GM12865 (cell line): Measurements from ENCODE around the gene KIAA0513.

Experiments used
- DNase-seq: peaks from one replicate; pipeline ENCODE4 v3.0.0; 2010; ENCODE audit warnings: low read depth
- H3K4me3 ChIP-seq: 2 replicates; pipeline ENCODE4 v1.5.1; 2011; ENCODE audit warnings: mild to moderate bottlenecking, low read depth, low read length, control low read depth
- TF ChIP-seq, protein P1 (sequence below): IDR thresholded peaks from 2 replicates; pipeline ENCODE4 v1.5.1; 2011; ENCODE audit warnings: low read length, control low read depth, low read depth, inconsistent platforms; ENCODE audit not compliant: insufficient read depth; ENCODE audit errors: missing control alignments

Gene KIAA0513

DNA sequence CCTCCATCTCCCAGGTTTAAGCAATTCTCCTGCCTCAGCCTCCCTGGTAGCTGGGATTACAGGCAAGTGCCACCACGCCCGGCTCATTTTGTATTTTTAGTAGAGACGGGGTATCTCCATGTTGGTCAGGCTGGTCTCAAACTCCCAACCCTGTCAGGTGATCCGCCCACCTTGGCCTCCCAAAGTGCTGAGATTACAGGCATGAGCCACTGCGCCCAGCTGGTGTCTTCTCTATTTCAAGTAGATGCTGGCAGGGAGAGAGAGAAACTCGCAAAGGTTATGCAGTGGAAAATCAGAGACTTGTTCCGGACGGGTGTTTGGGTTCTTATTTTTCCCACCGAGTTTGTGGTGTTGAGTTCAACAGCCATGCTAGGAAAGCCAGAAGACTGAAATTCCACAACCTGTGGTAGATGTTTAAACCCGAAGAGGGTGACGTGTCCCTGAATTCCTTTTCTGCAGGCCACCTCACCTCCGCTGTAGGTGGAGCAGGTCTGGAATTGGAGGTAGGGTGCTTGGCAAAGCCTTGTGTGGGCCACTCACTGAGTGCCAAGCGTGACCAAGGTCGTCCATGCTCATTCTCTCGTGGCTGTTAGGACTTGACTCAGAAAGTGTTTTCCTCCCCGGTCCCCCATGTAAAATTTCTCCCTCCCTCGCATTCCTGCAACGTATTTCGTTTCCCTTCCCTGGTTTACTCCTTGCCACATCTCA is 8.9 kb upstream of the KIAA0513 start:
- TF ChIP-seq, protein P1, sequence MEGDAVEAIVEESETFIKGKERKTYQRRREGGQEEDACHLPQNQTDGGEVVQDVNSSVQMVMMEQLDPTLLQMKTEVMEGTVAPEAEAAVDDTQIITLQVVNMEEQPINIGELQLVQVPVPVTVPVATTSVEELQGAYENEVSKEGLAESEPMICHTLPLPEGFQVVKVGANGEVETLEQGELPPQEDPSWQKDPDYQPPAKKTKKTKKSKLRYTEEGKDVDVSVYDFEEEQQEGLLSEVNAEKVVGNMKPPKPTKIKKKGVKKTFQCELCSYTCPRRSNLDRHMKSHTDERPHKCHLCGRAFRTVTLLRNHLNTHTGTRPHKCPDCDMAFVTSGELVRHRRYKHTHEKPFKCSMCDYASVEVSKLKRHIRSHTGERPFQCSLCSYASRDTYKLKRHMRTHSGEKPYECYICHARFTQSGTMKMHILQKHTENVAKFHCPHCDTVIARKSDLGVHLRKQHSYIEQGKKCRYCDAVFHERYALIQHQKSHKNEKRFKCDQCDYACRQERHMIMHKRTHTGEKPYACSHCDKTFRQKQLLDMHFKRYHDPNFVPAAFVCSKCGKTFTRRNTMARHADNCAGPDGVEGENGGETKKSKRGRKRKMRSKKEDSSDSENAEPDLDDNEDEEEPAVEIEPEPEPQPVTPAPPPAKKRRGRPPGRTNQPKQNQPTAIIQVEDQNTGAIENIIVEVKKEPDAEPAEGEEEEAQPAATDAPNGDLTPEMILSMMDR = no peak
- no peak for DNase-seq

DNA sequence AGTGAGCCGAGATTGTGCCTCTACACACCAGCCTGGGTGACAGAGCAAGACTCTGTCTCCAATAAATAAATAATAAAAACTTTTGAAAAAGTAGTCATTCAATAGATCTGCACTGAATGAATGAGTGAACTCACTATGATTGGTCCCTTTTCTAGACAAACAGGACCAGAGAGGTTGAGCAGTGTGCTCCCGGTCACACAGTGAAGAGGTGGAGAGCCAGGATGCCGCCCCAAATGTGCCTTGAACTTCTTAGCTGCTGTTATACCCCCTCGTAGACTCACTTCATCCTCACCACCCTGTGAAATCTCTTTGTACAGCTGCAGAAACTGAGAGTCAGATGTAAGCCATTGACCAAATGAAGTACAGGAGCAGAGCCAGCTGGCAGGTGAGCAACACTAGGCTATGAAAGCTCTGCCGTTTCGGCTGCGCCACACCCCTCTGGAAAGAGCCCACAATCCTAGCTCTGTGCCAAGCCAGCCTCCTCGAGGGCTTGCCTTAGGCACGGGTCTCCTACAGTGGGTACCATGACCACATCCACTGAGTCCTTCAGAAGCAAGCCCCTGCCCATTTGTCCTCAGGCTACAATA is 7.8 kb upstream of the KIAA0513 start:
- TF ChIP-seq, protein P1 = no peak

More for the DNA sequence above, 8.9 kb upstream of the KIAA0513 start:
- H3K4me3 ChIP-seq = no peak overlapping the region

DNA sequence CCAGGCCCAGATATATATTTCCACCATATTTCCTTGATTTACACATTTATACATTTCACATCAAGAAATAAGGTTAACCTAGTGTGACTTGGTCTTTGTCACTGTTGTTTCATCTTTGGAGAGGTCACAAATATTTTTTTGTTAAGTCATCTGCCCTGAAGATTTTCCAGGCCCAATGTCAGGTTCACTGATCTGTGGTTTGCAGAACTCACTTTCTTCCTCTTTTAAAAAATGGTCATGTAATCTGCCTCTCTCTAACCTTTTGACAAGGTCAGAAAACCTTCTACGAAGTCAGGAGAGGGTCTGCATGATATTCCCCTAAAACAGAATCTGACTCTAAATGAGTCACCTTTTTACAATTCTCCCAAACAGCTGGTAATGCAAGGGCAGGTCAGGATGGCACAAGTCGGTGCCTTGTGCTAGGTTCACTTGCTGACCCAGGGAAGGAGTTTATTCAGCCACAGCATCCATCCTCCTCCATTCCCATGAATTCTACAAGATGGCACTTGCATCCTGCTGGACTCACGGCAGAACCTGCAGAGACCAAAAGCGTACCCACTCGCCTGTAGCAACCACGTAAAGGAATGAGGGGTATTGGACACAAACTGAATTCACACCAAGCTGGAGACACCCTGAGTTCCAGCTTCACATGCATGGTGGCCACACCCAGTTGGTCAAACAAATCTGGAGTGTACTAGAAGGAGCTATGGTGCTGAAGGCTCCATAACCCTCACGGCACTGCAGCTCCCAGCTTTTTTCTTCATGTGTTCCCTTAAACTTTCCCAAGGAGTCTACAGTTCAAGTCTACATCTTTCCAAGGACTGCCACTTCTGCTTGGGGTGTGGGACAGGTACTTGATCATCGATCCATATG is 1.6 kb upstream of the KIAA0513 start:
- no peak for DNase-seq
- H3K4me3 ChIP-seq = no peak overlapping the region
- TF ChIP-seq, protein P1 = no peak

More for the DNA sequence above, 7.8 kb upstream of the KIAA0513 start:
- DNase-seq = peak; percentile 14
- no peak overlapping the region for H3K4me3 ChIP-seq

DNA sequence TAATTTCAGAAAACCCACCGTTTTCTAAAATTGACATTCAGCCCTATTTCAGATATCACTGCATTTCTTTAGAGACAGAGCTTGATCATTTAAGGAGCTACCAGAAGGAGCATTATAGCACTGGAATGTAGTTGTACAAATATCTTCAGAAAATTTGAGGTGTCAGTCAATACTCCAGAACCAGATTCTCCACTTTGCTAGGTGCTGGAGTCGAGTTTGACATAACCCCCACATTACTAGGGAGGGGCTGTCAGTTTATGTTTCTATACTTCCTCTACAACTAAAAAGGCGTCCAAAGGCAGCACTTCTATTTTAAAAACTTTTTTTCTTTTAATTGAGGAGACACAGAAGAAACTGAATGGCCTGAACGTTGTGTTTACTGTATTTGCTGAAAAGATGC is 892 bp upstream of the KIAA0513 start:
- peak overlapping the region; percentile 80 for H3K4me3 ChIP-seq
- DNase-seq = no peak
- TF ChIP-seq, protein P1 = no peak

DNA sequence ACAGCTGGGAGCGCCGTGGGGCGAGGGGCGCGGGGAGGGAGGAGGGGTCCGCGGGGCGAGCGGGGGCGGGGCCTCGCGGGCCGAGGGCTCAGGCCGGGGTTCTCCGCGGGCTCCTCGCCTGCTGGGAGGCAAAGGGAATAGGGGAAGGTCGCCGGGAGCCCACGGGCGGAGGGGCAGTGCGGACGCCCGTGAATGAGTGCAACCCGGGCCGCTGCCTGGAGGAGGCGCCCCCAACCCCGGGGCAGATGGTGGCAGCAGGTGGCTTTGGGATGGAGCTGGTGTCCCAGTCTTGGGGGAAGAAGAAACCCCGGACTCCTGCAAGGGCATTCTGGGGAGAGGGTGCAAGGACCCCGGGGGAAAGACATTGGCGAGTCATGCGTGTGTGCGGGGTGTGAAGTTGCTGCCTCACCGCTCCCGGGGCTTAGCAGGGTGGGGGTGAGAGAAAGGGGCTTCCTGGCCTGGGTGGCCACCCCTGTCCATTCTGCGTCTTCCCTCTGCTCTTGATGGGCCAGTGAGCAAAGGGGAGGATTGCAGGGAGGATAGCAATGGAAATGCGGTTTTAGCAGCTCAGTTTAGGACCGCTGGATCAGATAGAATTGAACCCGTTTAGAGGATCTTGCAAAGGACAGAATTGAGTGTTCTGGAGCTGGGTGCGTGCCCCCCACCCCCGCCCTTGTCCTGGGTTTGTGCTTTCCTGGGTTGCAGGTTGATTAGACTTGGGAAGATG is 526 bp downstream of the KIAA0513 start:
- TF ChIP-seq, protein P1 = peak; percentile 34
- H3K4me3 ChIP-seq = peak overlapping the region; percentile 61
- peak; percentile 17 for DNase-seq

DNA sequence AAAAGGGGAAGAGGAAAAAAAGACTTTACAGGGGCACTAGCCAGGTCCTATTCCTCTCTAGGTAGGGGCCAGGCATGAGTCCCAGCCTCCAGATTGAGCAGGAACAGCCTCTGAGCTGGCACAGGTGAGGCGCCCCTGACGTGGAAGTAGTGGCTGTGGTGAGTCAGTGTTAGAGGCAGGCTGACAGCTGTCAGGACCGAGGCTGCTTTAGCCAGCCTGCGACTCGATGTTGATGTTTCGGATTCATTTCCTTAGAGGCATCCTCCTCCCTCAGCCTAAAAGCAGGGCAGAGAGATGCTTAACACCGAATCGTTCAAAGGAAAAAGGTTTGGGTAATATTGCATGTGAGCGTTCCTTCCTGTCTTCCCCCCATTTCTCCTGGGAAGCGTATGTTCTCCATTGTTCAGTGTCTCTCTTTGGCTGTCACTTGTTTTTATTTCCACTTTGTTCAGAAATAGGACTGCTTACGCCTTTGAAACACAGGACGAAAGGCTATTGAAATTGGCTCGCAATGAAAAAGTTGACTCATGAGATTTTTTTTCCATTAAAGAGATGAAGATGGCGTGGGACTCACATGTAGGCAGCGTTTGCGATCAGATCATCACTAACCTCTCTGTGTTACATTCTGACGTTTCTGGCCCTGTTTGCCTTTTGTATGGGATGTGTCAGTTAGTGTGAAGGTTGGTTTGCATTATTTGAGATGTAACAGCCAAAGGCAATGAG is 1.3 kb downstream of the KIAA0513 start:
- TF ChIP-seq, protein P1 = no peak
- H3K4me3 ChIP-seq = no peak overlapping the region
- DNase-seq = peak; percentile 77
